ENCODE data around the gene ZNF362. TPM values are rescaled to one million over a fixed set of nuclear protein-coding genes. Genes with fewer than 3 reads are reported as not detected.

ZNF362 gene
- total RNA-seq, 2 experiments from 2014 or later: 8.9 to 26.1 TPM

- no peak overlapping the region for H3K4me2 ChIP-seq (ENCODE audit: low read length)
- H3K27ac ChIP-seq (ENCODE audit: low read depth, low read length, poor library complexity, severe bottlenecking): no peak overlapping the region
- POLR2A ChIA-PET: no interaction called here
- peak; percentile 65 for DNase-seq (ENCODE audit: low spot score)
- CTCF ChIA-PET (ENCODE audit: unreplicated experiment): interaction anchor here (1.0 kb wide), 1 partner anchor 173 kb away, joined by 5 read pairs; no protein-coding TSS in a partner anchor
- H3K36me3 ChIP-seq (ENCODE audit: insufficient read depth, low read length): peaks cover 8% of the 10 kb centered on the region; the same call in 1 of the 2 replicates
- no peaks in the 10 kb centered on the region for H3K4me1 ChIP-seq (ENCODE audit: insufficient read depth, low read length, poor library complexity, severe bottlenecking)
- no peaks in the 10 kb centered on the region for H3K79me2 ChIP-seq (ENCODE audit: insufficient read depth, low read depth, low read length)
- H4K20me1 ChIP-seq (ENCODE audit: insufficient read depth, low read length): no peaks in the 10 kb centered on the region
- intact Hi-C loops (cut with micrococcal nuclease; ENCODE audit: unreplicated experiment): loop anchor here (1.0 to 10.0 kb wide), 4 partner anchors 161 to 316 kb away; no protein-coding TSS in a partner anchor
- no peak for TF ChIP-seq EZH2phosphoT487 (IDR thresholded peaks at IDR 0.05; ENCODE audit: borderline replicate concordance, low read depth, low read length)
- TF ChIP-seq, protein P1, sequence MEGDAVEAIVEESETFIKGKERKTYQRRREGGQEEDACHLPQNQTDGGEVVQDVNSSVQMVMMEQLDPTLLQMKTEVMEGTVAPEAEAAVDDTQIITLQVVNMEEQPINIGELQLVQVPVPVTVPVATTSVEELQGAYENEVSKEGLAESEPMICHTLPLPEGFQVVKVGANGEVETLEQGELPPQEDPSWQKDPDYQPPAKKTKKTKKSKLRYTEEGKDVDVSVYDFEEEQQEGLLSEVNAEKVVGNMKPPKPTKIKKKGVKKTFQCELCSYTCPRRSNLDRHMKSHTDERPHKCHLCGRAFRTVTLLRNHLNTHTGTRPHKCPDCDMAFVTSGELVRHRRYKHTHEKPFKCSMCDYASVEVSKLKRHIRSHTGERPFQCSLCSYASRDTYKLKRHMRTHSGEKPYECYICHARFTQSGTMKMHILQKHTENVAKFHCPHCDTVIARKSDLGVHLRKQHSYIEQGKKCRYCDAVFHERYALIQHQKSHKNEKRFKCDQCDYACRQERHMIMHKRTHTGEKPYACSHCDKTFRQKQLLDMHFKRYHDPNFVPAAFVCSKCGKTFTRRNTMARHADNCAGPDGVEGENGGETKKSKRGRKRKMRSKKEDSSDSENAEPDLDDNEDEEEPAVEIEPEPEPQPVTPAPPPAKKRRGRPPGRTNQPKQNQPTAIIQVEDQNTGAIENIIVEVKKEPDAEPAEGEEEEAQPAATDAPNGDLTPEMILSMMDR (conservative IDR thresholded peaks at IDR 0.05; ENCODE audit: low read length): peak; percentile 83
- 0 out of 2 replicates have a peak, but pooled peaks cover 4% of the 10 kb centered on the region for H3K9me3 ChIP-seq (ENCODE audit: low read length)
- no peak overlapping the region for H2AFZ ChIP-seq (ENCODE audit: low read length)
- BruUV-seq (replicated peaks): no TSS peak
- no peaks in the 10 kb centered on the region for H3K9me2 ChIP-seq (ENCODE audit: insufficient read depth, low read length)
- no peak overlapping the region for H3K4me3 ChIP-seq (ENCODE audit: low read depth, low read length, poor library complexity, severe bottlenecking)
These were observed 42.5 kb downstream of the ZNF362 start for GRCh38 chr1:33298623-33299277.

DNA sequence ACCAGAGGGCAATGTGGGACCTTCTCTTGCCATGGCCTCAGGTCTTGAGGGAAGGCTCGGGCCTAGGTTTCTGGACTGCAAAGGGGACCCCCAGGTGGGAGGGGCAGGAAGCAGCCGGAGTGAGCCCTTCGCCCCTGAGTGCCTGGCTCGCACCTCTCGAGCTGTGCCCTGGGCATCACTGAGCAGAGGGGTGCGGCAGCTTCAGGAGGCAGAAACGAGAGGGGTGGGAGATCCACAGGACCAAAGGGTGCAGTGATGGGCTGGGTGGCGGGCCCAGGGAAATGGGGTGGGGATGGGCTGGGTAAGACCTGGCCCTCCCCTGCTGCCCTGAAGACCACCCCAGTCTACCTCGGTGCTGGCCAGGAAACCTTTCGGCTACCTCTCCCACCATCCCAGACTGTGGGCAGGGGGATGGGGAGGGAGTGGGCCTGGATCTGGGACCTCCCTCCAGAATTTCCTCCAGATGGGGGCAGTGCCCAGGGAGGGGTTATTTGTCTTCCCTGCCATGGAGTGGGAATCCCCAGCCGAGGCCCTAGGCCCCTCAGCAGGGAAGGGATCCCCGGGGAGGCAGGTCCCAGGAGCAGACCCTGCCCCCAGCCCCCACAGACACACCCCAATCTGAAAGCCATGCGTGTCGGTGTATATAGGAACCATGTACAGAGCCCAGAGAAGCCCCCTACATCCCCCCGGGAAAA lies 43.3 kb downstream of the ZNF362 start:
- Histone ChIP-seq H3K4me1 (ENCODE audit: insufficient read depth, low read length, poor library complexity, severe bottlenecking) (no peaks in the 10 kb centered on the region), H3K36me3 (ENCODE audit: insufficient read depth, low read length) (peaks cover 8% of the 10 kb centered on the region; the same call in 1 of the 2 replicates), H2AFZ (ENCODE audit: low read length) (no peak overlapping the region), H3K4me3 (ENCODE audit: low read depth, low read length, poor library complexity, severe bottlenecking) (no peak overlapping the region), H3K79me2 (ENCODE audit: insufficient read depth, low read depth, low read length) (no peaks in the 10 kb centered on the region), H4K20me1 (ENCODE audit: insufficient read depth, low read length) (no peaks in the 10 kb centered on the region), H3K27ac (ENCODE audit: low read depth, low read length, poor library complexity, severe bottlenecking) (no peak overlapping the region), H3K4me2 (ENCODE audit: low read length) (no peak overlapping the region), H3K9me3 (ENCODE audit: low read length) (0 out of 2 replicates have a peak, but pooled peaks cover 4% of the 10 kb centered on the region), H3K9me2 (ENCODE audit: insufficient read depth, low read length) (no peaks in the 10 kb centered on the region)
- POLR2A ChIA-PET: no interaction called here
- CTCF ChIA-PET (ENCODE audit: unreplicated experiment): no interaction called here
- intact Hi-C loops (cut with micrococcal nuclease; ENCODE audit: unreplicated experiment): loop anchor here (5.0 to 10.0 kb wide), 3 partner anchors 172 to 315 kb away; no protein-coding TSS in a partner anchor
- TF ChIP-seq EZH2phosphoT487 (IDR thresholded peaks at IDR 0.05; ENCODE audit: borderline replicate concordance, low read depth, low read length): no peak
- TF ChIP-seq, protein P1 (conservative IDR thresholded peaks at IDR 0.05; ENCODE audit: low read length): no peak
- no peak for DNase-seq (ENCODE audit: low spot score)
- BruUV-seq (replicated peaks): no TSS peak
